GM10266 (cell line): ENCODE measurements around the gene L1CAM.

Source experiments
- DNase-seq: peaks from one replicate; pipeline ENCODE4 v3.0.0; 2012; ENCODE audit errors: extremely low spot score
- CTCF ChIP-seq: IDR thresholded peaks from 2 replicates; pipeline ENCODE4 v1.5.1; 2012; ENCODE audit warnings: mild to moderate bottlenecking, low read depth; ENCODE audit not compliant: control insufficient read depth, insufficient read depth; ENCODE audit errors: missing control alignments

L1CAM gene

DNA sequence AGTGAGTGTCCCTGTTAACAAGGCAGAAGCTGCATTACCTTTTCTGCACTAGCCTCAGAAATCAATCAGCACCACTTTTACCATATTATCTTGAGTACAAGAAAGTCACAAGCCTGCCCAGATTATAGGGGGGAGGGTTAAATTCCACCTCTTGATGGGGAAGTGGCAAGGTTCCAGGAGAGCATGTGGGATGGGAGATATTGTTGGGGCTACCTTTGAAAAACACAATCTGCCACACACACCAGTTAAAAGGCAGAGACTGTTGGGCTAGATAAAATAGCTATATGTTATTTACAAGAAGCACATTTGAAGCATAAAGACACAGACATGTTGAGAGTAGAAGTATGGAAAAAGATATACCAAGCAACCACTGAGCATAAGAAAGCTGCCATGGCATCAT, 11.9 kb upstream of the L1CAM start:
- no peak for TF ChIP-seq CTCF
- DNase-seq: no peak

DNA sequence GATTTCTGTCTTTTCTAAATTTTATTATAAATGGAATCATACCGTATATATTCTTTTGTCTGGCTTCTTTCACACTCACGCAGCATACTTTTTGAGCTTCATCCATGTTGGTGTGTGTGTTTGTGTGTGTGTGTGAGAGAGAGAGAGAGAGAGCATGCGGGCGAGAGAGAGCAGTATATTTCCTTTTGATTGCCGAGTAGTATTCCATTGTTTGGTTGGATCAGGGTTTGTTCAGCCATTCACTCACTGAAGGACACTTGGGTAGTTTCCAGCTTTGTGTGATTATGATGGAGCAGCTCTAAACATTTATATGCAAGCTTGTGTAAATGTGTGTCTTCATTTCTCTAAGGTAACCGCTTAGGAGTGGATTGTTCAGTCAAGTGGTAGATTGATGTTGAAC, 3.1 kb upstream of the L1CAM start:
- DNase-seq: no peak
- no peak for TF ChIP-seq CTCF

GRCh38 chrX:153888344-153888743, 2.4 kb upstream of the L1CAM start:
- no peak for TF ChIP-seq CTCF
- DNase-seq: no peak

- TF ChIP-seq CTCF: no peak
- DNase-seq: no peak
These were observed 1.4 kb upstream of the L1CAM start for GRCh38 chrX:153887385-153887784.

DNA sequence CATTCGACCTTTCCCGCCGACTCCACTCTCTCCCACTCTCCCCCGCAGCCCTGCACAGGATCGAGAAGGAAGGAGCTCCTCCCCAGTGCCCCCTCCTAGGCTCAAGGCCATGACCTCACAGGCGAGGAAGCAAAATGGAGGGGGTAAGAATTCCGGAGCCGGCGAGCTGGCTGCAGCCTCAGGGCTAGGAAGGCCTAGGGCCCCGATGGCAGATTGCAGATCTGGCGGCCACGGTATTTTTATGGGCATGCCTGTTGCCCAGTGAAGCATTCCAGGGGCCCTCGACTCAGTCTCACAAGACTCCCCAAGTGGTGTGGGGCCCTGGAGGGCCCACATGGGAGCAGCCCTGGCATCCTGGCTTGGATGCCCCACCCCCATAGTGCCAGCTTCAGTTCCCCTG, 942 bp upstream of the L1CAM start:
- no peak for DNase-seq
- TF ChIP-seq CTCF: no peak

DNA sequence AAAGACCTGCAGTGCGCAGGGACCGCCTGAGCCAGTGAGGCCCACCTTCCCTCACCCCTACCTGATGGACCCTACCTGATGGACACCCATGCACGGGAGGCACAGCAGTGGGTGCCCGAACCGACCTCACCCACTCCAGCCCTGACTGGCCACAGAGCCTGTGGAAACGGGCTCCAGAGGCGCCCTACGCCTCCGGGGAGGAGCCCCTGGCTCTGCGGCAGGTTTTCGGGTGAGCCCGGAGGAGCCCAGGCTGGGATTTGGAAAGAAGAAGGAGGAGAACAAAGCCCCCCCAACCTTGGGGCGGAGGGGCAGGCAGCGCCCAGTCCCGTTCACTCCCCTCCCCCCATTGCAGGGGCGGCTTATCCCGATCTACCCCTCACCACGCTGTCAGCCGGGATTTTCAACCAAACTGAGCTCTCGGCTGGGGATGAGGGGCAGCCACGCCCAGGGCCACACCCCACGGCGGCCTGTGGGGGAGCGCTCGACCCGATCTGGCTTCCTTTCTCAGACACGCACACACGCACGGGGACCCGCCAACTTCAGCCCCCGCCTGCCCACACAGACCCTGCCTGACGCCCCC, 675 bp downstream of the L1CAM start:
- no peak for TF ChIP-seq CTCF
- DNase-seq: no peak

DNA sequence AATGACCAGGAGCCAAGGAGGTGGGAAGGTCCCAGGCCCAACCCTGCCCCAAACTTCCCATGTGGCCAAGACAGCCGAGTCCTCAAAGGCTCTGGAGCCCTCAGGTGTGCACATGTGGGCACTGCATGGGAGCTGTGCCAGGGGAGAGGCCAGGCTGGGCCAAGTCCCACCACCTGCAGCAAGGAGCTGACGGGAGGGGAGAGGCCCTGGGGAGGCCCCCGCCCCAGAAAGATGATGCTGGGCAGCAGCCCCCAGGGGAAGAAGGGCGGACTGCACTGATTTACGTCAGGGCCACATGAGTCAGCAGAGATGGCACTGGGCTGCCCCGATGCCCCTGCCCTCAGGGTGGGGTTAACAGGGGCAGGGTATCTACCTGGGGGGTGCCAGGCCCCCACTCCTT, 1.4 kb downstream of the L1CAM start:
- peak; percentile 19 for TF ChIP-seq CTCF
- DNase-seq: no peak
